Measurements from ENCODE around the gene ZNFX1.

DNA sequence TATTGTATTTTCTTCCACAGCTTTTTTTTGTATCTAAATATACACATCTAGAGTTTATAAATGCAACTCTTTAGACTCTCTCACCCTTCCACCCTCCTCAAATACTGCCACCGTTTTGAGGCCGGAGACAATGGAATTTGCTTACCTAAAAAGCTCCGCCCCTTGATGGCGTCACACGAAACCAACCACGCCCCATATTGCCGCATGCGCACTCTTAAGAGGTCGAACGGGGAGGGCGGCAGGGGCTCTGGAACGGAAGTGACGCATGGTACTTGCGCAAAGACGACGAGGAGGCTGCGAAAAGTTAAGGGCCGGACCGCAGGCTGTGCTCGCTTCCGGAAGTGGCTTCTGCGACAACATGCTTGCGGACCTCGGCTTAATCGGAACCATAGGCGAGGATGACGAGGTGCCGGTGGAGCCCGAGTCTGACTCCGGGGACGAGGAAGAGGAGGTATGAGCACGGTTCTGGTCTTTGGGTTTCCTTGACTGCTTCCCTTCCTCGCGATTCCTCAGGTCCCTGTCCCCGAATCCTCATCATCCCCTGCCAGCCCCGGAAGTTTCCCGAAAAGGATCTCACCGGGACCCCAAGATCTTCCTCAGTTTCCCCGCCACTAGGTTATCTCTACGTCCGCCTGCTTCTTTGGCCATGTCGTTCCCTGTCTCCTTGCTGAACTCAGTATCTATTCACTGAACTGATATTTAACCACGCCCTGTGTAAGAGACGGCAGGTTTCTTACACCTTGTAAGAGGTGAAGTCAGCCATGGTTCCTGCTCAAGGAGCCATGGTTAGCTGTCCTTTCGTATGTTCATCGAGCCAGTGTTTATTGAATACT is 58.5 kb downstream of the ZNFX1 start, which contains the start of gene DDX27:
- no peak for TF ChIP-seq CTCF (IDR thresholded peaks at IDR 0.05 in 4 of 5, conservative IDR thresholded peaks at IDR 0.05 in 1 of 5)
- peak; percentile 76 to 80 for TF ChIP-seq POLR2A (IDR thresholded peaks at IDR 0.05)

Measured in gastrocnemius medialis (tissue), 4 donors.